HCT116 (cell line): ENCODE data around the gene SLC25A51. TPM values are rescaled to one million over a fixed set of nuclear protein-coding genes. Genes with fewer than 3 reads are reported as not detected.

Experiments used
- ATAC-seq: fragments of 200-7000 bp; cut with Tn5 transposase; 2 replicates; pipeline ENCODE4 v1.9.1; 2020; ENCODE audit warnings: mild to moderate bottlenecking, moderate library complexity
- BruUV-seq: library from RNA; stranded (reverse); fragments of 400-500 nt; replicated peaks from 2 replicates; lab custom pipeline; 2021; lab: Mats Ljungman, UMichigan
- CTCF ChIA-PET: fragments of 300-600 bp; sonication (Branson Sonifier 250); formaldehyde crosslinking; loops from one replicate; lab custom pipeline; 2021; ENCODE audit warnings: antibody characterized with exemption; lab: Charles Lee
- POLR2A ChIA-PET: fragments of 300-600, 350-600 bp; sonication (Branson Sonifier 250); formaldehyde crosslinking; loops from one replicate; lab custom pipeline; 2021; ENCODE audit warnings: antibody characterized with exemption; lab: Charles Lee
- RAD21 ChIA-PET, 2 experiments: fragments of 300-600 bp; sonication (Branson Sonifier 250); formaldehyde crosslinking; loops; one replicate each; lab custom pipeline; 2023; ENCODE audit warnings: low total read pairs in 2 of 2; ENCODE audit not compliant: uncharacterized antibody in 2 of 2, unreplicated experiment in 2 of 2, low non-redundant PET in 1 of 2; lab: Charles Lee
- DNase-seq: peaks from one replicate; pipeline ENCODE4 v3.0.0-alpha.2; 2010; ENCODE audit warnings: low read depth, low spot score
- H2AFZ ChIP-seq: fragments of 200-600 bp; shearing (Covaris generic), sonication (generic); 2 replicates; pipeline ENCODE4 v1.6.1; 2017; ENCODE audit warnings: low read depth, mixed run types, mixed read lengths, antibody characterized with exemption, low read length; ENCODE audit not compliant: poor library complexity, severe bottlenecking
- H3K27ac ChIP-seq: 2 replicates; pipeline ENCODE4 v1.5.1; 2012; ENCODE audit warnings: low read depth, low read length
- H3K27me3 ChIP-seq: fragments of 200-600 bp; sonication (generic); 2 replicates; pipeline ENCODE4 v1.6.1; 2016; ENCODE audit warnings: mixed run types, low read length, mixed read lengths; ENCODE audit not compliant: insufficient read depth
- H3K36me3 ChIP-seq, 2 experiments: fragments of 200-500 bp in 1 of 2; fragments of 200-600 bp in 1 of 2; sonication (Bioruptor generic) in 1 of 2; sonication (generic) in 1 of 2; 2 replicates each; pipeline versions ENCODE4 v1.5.1 to v1.6.1; 2014 to 2016; ENCODE audit warnings: low read length in 2 of 2, inconsistent platforms in 1 of 2, mixed read lengths in 1 of 2, mixed run types in 1 of 2; ENCODE audit not compliant: insufficient read depth in 2 of 2, control insufficient read depth in 1 of 2
- H3K4me1 ChIP-seq, 2 experiments: fragments of 200-600 bp in 1 of 2; sonication (generic) in 1 of 2; 2 replicates each; pipeline versions ENCODE4 v1.5.1 to v1.6.1; 2012 to 2017; ENCODE audit warnings: low read length in 2 of 2, inconsistent platforms in 1 of 2, mild to moderate bottlenecking in 1 of 2, mixed read lengths in 1 of 2, mixed run types in 1 of 2, moderate library complexity in 1 of 2; ENCODE audit not compliant: insufficient read depth in 2 of 2, control insufficient read depth in 1 of 2
- H3K4me2 ChIP-seq: fragments of 200-600 bp; sonication (generic); 2 replicates; pipeline ENCODE4 v1.6.1; 2017; ENCODE audit warnings: mixed run types, low read length, mixed read lengths
- H3K4me3 ChIP-seq, 2 experiments: fragments of 200-600 bp in 1 of 2; sonication (generic) in 1 of 2; replicated peaks in 1 of 2; 2 replicates each; pipeline ENCODE4 v1.5.1; 2011 to 2016; ENCODE audit warnings: low read length in 2 of 2, control low read depth in 1 of 2, low read depth in 1 of 2, mild to moderate bottlenecking in 1 of 2, mixed read lengths in 1 of 2, mixed run types in 1 of 2
- H3K79me2 ChIP-seq: fragments of 200-600 bp; sonication (generic); 2 replicates; pipeline ENCODE4 v1.6.1; 2017; ENCODE audit warnings: mild to moderate bottlenecking, mixed run types, low read length, moderate library complexity, mixed read lengths; ENCODE audit not compliant: insufficient read depth
- H3K9ac ChIP-seq: fragments of 200-600 bp; sonication (generic); 2 replicates; pipeline ENCODE4 v1.6.1; 2016; ENCODE audit warnings: low read length, mixed read lengths
- H3K9me2 ChIP-seq: fragments of 200-600 bp; sonication (generic), shearing (Covaris generic); 2 replicates; pipeline ENCODE4 v1.6.1; 2017; ENCODE audit warnings: mixed run types, mild to moderate bottlenecking, moderate library complexity; ENCODE audit not compliant: insufficient read depth
- H3K9me3 ChIP-seq, 2 experiments: fragments of 200-500 bp in 1 of 2; fragments of 200-600 bp in 1 of 2; sonication (Bioruptor generic) in 1 of 2; sonication (generic) in 1 of 2; 2 replicates each; pipeline ENCODE4 v1.6.1; 2014 to 2017; ENCODE audit warnings: low read length in 2 of 2, mixed read lengths in 2 of 2, inconsistent platforms in 1 of 2, low read depth in 1 of 2, mild to moderate bottlenecking in 1 of 2, mixed run types in 1 of 2, moderate library complexity in 1 of 2; ENCODE audit not compliant: control insufficient read depth in 1 of 2, insufficient read depth in 1 of 2
- H4K20me1 ChIP-seq: fragments of 200-600 bp; sonication (generic), shearing (Covaris generic); 2 replicates; pipeline ENCODE4 v1.6.1; 2017; ENCODE audit warnings: mixed run types, mild to moderate bottlenecking, moderate library complexity; ENCODE audit not compliant: insufficient read depth
- CEBPB ChIP-seq: IDR thresholded peaks from 2 replicates; pipeline ENCODE4 v1.6.1; 2012; ENCODE audit warnings: low read depth
- EGR1 ChIP-seq: IDR thresholded peaks from 2 replicates; pipeline ENCODE4 v1.6.1; 2012; ENCODE audit warnings: low read depth
- EZH2 ChIP-seq: fragments of 200-600 bp; sonication (generic); IDR thresholded peaks from 2 replicates; pipeline ENCODE4 v1.6.1; 2017; ENCODE audit warnings: antibody characterized with exemption, mixed run types
- EZH2phosphoT487 ChIP-seq: fragments of 200-600 bp; IDR thresholded peaks from 2 replicates; pipeline ENCODE4 v1.6.1; 2018; ENCODE audit warnings: antibody characterized with exemption, borderline replicate concordance
- FOSL1 ChIP-seq: IDR thresholded peaks from 2 replicates; pipeline ENCODE4 v1.6.1; 2012; ENCODE audit warnings: low read depth
- JUND ChIP-seq: IDR thresholded peaks from 2 replicates; pipeline ENCODE4 v1.6.1; 2012
- SP1 ChIP-seq: IDR thresholded peaks from 2 replicates; pipeline ENCODE4 v1.6.1; 2012; ENCODE audit warnings: low read depth
- TCF7L2 ChIP-seq: IDR thresholded peaks from 2 replicates; pipeline ENCODE4 v1.7.0; 2011; ENCODE audit warnings: borderline replicate concordance, inconsistent platforms; ENCODE audit not compliant: insufficient read depth, insufficient read length; ENCODE audit errors: extremely low read depth
- YY1 ChIP-seq: IDR thresholded peaks from 2 replicates; pipeline ENCODE4 v1.6.1; 2011; ENCODE audit warnings: low read length, low read depth, moderate library complexity, mild to moderate bottlenecking; ENCODE audit not compliant: insufficient replicate concordance; ENCODE audit errors: extremely low read depth
- intact Hi-C: fragments of 100-400 bp; cut with micrococcal nuclease; formaldehyde crosslinking; loops from 2 replicates; pipeline ENCODE4 v1.10.0; 2022
- total RNA-seq: library from RNA; stranded (reverse); gene quantifications from one replicate; pipeline ENCODE4 v1.2.1, GENCODE V29; 2021; ENCODE audit not compliant: unreplicated experiment

The SLC25A51 gene
- total RNA-seq, 1 experiment from 2014 or later = 27.3 TPM

DNA sequence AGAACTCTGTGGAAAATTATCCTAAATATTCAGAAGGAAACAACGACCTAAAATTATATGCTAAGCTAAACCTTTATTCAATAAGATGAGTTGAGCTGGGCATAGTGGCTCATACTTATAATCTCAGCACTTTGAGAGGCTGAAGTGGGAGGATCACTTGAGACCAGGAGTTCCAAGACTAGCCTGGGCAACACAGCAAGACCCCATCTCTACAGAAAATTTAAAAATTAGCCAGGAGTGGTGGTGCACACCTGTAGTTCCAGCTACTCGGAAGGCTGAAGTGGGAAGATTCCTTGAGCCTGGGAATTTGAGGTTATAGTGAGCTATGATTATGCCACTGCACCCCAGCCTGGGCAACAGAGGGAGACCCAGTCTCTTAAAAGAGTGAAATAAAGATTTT is 51.7 kb downstream of the SLC25A51 start:
- no peak for TF ChIP-seq CEBPB
- TF ChIP-seq FOSL1 = no peak
- TF ChIP-seq EZH2 = no peak
- TF ChIP-seq SP1 = no peak
- no peak for TF ChIP-seq YY1
- no peak for TF ChIP-seq EZH2phosphoT487
- TF ChIP-seq JUND = no peak
- no peak for TF ChIP-seq TCF7L2
- Histone ChIP-seq H3K79me2 (no peaks in the 10 kb centered on the region), H3K27me3 (no peaks in the 10 kb centered on the region), H3K36me3 (no peaks in the 10 kb centered on the region; a peak in 1 of 4 replicates), H3K4me3 (no peak overlapping the region), H3K4me1 (no peaks in the 10 kb centered on the region), H2AFZ (no peak overlapping the region), H3K9me2 (no peaks in the 10 kb centered on the region), H4K20me1 (no peaks in the 10 kb centered on the region), H3K9ac (no peak overlapping the region), H3K4me2 (no peak overlapping the region), H3K27ac (no peak overlapping the region), H3K9me3 (no peaks in the 10 kb centered on the region)
- no peak for DNase-seq
- intact Hi-C loops = loop anchor here (10.0 kb wide), 1 partner anchor 97 kb away; the partner anchor contains the start of gene TRMT10B
- ATAC-seq = no peak
- ChIA-PET RAD21 (no interaction called here), CTCF (no interaction called here), POLR2A (no interaction called here)
- no TSS peak for BruUV-seq

DNA sequence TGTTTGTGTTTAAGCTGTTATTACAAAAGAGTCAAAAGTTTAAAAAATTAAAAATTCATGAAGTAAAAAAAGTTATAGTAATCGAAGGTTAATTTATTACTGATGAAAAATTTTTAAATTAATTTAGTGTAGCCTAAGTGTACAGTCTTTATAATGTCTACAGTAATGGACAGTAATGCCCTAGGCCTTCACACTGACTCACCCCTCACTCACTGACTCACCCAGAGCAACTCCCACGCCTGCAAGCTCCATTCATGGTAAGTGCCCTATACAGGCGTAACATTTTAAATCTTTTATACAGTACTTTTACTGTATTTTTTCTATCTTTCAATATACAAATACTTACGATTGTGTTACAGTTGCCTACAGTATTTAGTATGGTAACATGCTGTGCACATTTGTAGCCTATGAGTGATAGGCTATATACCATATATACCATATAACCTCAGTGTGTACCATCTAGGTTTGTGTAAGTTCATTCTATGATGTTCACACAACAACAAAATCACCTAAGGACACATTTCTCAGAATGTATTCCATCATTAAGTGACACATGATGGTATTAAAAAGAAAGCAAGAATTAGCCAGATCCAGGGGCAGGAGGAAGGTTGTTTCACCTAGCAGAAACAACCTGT is 63.2 kb downstream of the SLC25A51 start:
- no peak overlapping the region for H3K4me2 ChIP-seq
- DNase-seq = peak; percentile 1
- H4K20me1 ChIP-seq = no peaks in the 10 kb centered on the region
- no peaks in the 10 kb centered on the region for H3K9me3 ChIP-seq
- peaks cover 4% of the 10 kb centered on the region; the same call in 1 of the 2 replicates for H3K79me2 ChIP-seq
- ChIA-PET RAD21 (no interaction called here), POLR2A (no interaction called here), CTCF (no interaction called here)
- H3K4me3 ChIP-seq = no peak overlapping the region
- peaks cover 0 to 5% of the 10 kb centered on the region in 2 experiments; a peak in 1 of 4 replicates for H3K4me1 ChIP-seq
- BruUV-seq = no TSS peak
- H3K9me2 ChIP-seq = no peaks in the 10 kb centered on the region
- no peak overlapping the region for H2AFZ ChIP-seq
- no peak overlapping the region for H3K9ac ChIP-seq
- peak; percentile 57; the same call in 1 of the 2 replicates for ATAC-seq
- H3K27ac ChIP-seq = no peak overlapping the region
- intact Hi-C loops = no loop called here
- TF ChIP-seq EGR1 = 0 out of 2 replicates have a peak, but pooled peaks have one; percentile 12
- TF ChIP-seq YY1 = no peak
- TF ChIP-seq FOSL1 = peak; percentile 33; the same call in 1 of the 2 replicates
- TF ChIP-seq, all 23 proteins: peak for 2
- Histone ChIP-seq H3K27me3 (no peaks in the 10 kb centered on the region), H3K36me3 (0 out of 4 replicates have a peak, but pooled peaks cover 0 to 2% of the 10 kb centered on the region in 2 experiments)
